ENCODE results near the gene RBM33. TPM values are rescaled to one million over a fixed set of nuclear protein-coding genes. Genes with fewer than 3 reads are reported as not detected.

Gene RBM33
- total RNA-seq, 1 donor, result 23.7 TPM

DNA sequence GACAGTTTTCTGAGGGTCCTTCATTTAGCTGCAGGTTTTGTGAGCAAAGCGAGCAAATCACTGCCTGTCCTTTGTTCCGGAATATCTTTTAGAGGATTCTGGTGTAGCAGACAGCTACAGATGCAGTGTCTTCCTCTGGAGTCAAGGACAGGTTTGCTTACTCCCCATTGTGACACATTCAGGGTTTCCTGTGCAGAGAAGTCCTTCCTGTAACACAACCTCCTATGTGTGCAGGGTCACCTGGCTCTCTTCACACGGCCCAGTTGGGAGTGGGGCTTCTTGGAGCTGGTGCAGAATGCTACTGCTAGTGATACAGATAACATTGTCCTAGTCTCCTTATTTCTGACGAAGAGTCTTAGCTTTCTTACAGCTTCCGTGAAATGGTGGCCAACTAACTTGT is 47.9 kb downstream of the RBM33 start:
- TF ChIP-seq, protein P1, sequence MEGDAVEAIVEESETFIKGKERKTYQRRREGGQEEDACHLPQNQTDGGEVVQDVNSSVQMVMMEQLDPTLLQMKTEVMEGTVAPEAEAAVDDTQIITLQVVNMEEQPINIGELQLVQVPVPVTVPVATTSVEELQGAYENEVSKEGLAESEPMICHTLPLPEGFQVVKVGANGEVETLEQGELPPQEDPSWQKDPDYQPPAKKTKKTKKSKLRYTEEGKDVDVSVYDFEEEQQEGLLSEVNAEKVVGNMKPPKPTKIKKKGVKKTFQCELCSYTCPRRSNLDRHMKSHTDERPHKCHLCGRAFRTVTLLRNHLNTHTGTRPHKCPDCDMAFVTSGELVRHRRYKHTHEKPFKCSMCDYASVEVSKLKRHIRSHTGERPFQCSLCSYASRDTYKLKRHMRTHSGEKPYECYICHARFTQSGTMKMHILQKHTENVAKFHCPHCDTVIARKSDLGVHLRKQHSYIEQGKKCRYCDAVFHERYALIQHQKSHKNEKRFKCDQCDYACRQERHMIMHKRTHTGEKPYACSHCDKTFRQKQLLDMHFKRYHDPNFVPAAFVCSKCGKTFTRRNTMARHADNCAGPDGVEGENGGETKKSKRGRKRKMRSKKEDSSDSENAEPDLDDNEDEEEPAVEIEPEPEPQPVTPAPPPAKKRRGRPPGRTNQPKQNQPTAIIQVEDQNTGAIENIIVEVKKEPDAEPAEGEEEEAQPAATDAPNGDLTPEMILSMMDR (IDR thresholded peaks at IDR 0.05; ENCODE audit: insufficient read depth, low read depth, low read length), result no peak
- DNase-seq (ENCODE audit: low read depth), result no peak
- no peak overlapping the region for H3K4me3 ChIP-seq (ENCODE audit: low read depth, low read length)

DNA sequence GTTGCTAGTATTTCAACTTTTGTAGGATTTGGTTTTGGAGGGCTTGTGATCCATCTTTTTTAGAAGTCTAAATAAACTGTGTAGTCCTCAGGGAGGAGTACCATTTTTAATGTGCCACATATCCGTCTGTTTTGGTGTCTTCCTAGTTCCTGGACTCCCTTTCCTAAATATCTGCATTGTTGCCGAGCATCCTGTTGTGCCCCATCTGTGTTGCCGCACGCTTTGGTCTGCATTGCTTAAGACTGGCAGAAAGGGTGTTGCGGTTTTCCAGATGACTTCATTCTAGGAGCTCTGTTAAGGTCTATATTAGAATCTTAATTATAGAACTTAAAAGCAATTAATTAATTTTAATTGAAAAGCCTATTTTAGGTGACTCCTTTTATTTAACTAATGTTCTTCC is 49.4 kb downstream of the RBM33 start:
- no peak overlapping the region for H3K4me3 ChIP-seq (ENCODE audit: low read depth, low read length)
- DNase-seq (ENCODE audit: low read depth), result no peak
- TF ChIP-seq, protein P1 (IDR thresholded peaks at IDR 0.05; ENCODE audit: insufficient read depth, low read depth, low read length), result no peak

DNA sequence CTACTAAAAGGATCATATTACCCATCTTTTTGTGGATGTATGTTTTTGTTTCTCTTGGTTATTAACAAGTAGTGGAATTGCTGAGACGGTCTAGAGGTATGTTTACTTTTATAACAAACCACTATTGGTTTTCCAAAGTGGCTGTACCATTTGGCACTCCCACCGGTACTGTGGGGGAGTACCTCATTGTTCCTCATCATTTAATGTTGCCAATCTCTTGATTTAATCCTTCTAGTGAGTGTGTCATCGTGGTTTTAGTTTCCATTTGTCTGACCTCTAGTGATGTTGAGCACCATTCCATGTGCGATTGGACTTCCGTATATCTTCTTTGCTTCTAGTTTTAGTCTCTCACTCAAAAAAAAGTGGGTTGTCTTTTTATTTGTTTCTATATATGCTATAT is 50.4 kb downstream of the RBM33 start:
- DNase-seq (ENCODE audit: low read depth), result no peak
- H3K4me3 ChIP-seq (ENCODE audit: low read depth, low read length), result no peak overlapping the region
- TF ChIP-seq, protein P1 (IDR thresholded peaks at IDR 0.05; ENCODE audit: insufficient read depth, low read depth, low read length), result no peak

DNA sequence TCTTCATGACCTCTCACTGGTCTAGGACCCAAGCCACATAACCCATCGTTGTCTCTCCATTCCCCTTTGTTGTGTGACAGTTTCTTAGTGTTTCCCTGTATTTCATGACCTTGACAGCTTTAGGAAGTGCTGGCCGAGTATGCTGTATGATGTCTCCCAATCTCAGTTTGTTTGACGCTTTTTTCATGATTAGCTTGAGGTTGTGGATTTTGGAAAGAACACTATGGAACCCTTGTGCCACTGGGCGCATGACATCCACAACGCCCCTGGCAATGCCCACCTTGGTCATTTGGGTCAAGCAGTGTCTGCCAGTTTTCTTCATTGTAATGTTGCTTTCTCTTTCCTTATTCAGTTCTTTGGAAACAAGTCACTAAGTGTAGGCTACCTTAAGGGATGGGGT is 52.3 kb downstream of the RBM33 start:
- no peak overlapping the region for H3K4me3 ChIP-seq (ENCODE audit: low read depth, low read length)
- TF ChIP-seq, protein P1 (IDR thresholded peaks at IDR 0.05; ENCODE audit: insufficient read depth, low read depth, low read length), result no peak
- no peak for DNase-seq (ENCODE audit: low read depth)

DNA sequence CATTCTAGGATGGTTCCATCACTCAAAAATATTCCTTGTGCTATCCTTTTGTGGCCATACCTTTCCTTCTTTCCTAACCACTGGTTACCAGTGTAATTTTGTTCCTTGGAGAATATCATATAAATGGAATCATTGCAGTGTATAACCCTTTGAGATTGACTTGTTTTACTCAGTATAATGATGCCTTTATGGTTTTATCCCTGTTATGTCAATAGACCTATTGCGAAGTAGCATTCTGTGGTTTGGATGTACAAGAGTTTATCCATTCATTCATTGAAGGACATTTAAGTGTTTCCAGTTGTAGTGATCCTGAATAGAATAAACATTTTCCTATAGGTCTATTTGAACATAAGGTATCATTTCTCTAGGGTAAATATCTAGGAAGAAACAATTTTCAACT is 54.2 kb downstream of the RBM33 start:
- DNase-seq (ENCODE audit: low read depth), result no peak
- H3K4me3 ChIP-seq (ENCODE audit: low read depth, low read length), result no peak overlapping the region
- TF ChIP-seq, protein P1 (IDR thresholded peaks at IDR 0.05; ENCODE audit: insufficient read depth, low read depth, low read length), result no peak

DNA sequence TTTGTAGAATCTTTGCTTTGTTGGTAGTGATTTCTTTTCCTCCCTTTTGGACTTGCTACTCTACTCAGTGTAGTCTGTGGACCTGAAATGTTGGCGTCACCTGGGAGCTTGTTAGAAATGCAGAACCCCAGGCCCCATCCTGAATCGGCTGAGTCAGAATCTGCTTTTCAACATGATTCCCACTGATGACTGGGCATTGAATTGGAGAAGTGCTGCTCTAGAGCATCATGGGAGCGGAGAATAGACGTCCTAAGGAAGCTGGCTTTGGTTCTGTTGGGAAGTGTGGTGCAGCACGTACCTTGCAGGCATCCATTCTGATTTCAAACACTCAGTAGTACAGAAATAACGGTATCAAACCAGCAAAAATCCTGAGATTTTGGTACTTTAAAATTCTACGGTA is 54.7 kb downstream of the RBM33 start:
- H3K4me3 ChIP-seq (ENCODE audit: low read depth, low read length), result no peak overlapping the region
- TF ChIP-seq, protein P1 (IDR thresholded peaks at IDR 0.05; ENCODE audit: insufficient read depth, low read depth, low read length), result no peak
- DNase-seq (ENCODE audit: low read depth), result no peak

DNA sequence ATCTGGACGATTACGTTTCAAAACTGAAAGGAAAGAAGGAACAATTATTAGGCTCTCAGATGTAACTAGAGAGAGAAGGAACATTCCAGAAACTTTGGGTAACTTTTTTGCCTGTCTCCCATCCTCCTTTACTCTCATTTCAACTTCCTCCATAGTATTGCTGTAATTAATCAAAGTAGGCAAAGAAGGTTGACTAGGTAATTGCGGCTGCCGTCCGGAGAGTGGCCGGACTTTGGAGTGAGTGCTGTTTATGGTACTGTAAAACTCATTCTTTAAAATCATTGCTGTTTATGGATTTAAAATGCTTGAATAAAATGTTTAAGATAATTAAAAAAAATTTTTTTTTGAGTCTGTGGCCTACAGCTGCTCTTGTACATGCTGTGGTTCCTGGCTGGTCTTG is 56.4 kb downstream of the RBM33 start:
- DNase-seq (ENCODE audit: low read depth), result no peak
- no peak overlapping the region for H3K4me3 ChIP-seq (ENCODE audit: low read depth, low read length)
- TF ChIP-seq, protein P1 (IDR thresholded peaks at IDR 0.05; ENCODE audit: insufficient read depth, low read depth, low read length), result no peak

Data from fibroblast of villous mesenchyme (primary cell).